ENCODE results near the gene HPCAL1.
"Not testable (repeated sequence)": the region's sequence is repeated elsewhere in the genome, so short reads cannot be mapped to it uniquely, and the experiment has no call there.

Gene HPCAL1

DNA sequence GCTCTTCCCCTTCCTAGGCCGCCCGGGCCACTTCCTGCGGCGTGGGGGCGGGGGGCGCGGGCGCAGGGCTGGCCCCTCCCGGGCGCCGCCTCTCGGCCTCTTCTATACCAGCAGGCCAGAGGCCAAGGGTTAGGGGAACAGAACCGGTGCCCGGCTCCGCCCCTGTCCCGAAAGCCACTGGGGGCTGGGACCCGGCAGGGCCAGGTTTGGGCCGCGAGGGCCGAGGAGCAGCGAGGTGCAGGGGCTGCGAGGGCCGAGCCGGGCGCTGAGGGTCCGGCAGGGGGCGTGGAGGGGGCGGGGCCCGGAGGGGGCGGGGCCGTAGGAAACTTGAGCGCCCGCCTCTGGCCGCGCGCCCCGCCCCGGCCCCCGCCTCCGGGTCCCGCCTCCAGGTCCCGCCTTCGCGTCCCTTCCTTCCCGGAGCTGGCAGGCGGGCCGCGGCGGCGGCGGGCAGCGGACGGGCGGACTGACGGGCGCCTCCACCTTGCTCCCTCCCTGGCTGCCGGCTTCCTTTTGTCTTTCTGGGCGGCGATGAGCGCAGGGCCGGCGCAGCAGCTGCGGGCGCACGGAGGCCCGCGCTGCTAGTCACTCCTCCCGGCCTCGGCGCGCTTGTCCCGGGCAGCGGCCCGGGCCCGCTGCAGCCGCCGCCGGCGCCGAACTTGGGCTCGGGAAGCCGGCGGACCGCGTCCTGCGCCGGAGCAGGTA lies at the start of gene HPCAL1:
HPCAL1 (plus strand) TSS at position 426 of the 702 bp plus-strand sequence. CDS start 116,854 bp downstream, outside the sequence.
- DNase-seq = no peak

DNA sequence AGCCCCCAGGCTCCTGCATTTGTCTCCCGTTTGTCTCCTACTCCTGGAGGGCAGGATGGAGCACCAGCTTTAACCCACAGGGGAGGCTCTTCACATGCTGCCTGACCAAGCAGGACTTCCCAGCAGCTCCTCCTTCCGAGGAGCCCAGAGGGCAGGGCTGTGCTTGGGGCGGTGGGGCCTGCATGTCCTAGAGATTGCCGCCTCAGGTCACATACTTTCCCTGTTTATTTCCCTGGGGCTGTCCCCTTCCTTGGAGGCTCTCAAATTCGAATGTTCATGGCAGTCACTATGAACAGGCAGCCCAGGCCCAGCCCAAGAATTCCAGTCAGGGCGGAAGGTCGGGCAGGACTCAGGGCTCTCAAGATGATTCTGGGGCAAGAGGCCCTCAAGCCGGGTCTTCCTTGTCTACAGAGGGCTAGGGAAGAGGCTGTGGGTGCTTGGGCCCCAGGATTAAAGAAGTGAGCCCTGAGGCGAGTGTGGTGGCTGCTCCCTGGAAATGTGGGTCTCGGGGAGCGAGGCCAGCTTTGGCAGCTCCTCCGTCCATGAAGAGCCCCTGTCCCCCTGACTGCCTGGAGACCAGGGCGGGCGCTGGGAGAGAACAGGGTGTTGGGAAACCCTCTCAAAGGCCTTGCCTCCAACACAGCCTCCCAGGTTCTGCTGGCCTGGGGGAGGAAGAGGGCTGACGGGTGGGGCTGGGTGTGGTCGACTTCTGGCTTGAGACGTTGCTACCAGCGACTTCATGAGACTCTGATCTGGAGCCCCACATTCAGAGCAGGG lies 48.9 kb upstream of the HPCAL1 start:
- no peak for DNase-seq

GRCh38 chr2:10254373-10255188 lies 48.1 kb upstream of the HPCAL1 start:
- no peak for DNase-seq

DNA sequence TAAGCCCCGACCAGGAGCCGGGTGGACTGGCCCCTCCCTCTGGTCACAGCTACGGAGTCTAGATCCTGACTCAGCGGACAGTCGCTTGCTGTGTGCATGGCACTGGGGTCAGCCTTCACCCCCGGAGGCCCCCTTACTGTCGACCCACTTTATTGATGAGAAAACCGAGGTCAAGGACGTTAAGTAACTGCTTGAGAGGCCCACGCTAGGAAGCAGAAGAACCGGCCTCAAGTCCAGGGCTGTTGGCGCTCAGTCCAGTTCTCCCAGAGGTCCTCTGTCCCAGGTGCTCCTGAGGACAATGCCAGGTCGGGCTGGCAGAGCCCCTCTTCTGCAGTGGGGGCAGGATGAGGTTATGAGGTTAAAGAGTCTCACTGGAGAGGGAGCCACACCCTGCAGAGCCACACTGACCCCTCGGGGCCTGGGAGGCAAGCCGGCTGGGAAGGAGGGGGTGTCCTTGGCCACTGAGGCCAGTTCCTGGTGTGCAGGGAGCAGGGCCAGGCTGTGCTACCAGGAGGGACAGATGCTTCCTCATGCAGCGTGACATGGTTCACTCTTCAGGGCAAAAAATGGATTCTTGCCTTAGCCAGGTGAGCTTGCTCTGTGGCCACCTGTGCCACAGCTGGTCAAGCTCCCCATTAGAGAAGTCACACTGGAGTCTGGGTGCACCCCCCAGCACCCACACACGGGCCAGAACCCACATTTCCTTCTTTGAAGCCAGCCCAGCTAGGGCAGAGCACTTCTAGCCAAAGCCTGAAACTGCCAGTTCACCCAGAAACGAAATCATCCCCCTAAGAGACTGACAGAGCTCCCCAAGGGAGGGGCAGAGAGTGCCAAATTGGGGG lies 47.3 kb upstream of the HPCAL1 start:
- no peak for DNase-seq

DNA sequence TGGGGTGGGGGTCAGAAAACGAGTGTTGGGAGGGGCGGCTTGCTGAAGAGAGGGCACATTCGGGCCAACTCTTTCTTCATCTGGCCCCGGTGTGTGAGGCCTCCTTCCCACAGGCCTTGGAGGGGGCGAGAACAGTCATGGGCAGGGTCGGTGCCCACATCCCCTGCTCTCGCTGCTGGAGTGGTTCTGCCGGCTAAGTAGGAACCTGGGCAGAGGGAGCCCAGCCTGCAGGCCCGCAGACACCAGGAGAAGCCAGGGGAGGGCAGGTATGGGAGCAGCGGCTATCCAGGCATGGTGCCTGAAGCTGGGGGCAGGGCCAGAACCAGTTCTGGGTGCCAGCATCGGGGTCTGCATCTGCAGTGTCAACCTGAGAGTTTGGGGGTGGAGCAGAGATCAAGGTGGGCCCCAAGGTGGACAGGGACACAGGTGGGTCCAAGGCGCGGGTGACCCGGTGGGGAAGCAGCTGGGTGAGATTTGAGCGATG lies 46.6 kb upstream of the HPCAL1 start:
- DNase-seq = no peak

- DNase-seq = no peak
These were observed 46.1 kb upstream of the HPCAL1 start for GRCh38 chr2:10256515-10257031.

- DNase-seq = no peak
These were observed 45.7 kb upstream of the HPCAL1 start for GRCh38 chr2:10257036-10257435.

DNA sequence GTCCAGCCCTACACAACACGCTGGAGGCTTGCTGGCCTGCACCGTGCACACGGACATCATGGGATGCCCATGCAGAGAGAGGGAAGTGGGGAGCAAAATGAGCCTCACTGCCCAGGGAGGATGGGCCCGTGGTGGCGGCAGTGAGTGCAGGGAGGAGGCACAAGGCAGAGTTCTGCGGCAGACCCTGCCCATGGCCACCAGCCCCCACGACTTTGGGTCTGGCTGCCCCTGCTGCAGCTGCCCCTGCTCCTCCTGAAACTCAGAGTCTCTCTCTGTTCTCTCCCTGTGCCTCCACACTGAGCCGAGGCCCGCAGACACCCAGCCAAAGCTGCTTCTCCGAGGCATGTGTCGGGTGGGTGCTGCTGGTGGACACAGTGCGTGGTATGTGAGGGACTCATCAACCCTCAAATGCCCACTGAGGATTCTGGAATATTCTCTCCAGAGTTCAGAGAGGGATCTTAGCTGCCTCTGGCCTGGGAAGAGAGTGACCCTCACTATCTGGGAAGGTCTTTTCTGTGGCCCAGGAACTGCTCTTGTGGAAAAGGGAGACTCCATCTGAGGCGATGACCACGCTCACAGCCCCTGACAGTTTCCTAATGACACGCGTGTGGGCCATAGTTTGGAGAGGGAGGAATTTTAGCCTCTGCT lies 45.1 kb upstream of the HPCAL1 start:
- no peak for DNase-seq

DNA sequence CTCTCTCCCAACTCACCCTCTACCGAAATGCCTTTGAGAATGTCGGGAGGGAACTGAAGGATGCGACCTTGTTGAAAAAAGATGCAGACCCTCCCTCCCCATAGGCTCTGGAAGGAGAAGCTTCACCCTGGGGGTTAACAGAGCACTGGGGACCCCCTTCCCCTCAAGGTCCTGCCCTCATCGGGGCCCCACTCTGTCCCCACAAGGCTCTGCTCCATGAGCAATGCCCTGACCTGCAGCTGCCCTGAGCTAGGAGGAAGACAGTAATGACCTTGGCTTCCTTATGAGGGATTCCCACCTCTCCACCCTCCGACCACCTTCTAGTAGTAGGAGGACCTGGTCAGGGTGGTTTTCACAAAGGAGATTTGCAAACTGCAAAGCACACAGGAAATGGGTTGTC lies 44.4 kb upstream of the HPCAL1 start:
- no peak for DNase-seq

DNA sequence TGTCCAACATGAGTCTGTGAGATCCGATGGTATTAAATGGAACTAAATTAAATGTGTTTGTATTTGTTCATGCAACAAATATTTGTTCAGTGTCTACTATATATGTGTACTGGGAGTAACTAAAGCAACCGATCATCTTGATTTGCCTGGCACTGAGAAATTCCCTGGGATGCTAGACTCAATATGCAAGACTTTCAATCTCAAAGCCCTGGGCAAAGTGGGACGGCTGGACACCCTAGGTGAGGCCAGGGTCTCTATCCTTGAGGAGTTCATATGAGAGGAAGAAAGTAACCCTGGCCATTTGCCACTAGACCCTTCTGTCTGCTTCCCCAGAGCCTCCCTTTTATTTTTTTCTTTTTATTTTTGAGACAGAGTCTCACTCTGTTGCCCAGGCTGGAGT lies 44.0 kb upstream of the HPCAL1 start:
- no peak for DNase-seq

- no peak for DNase-seq
These were observed 42.6 kb upstream of the HPCAL1 start for GRCh38 chr2:10260130-10260529.

- DNase-seq = not testable (repeated sequence)
These were observed 39.2 kb upstream of the HPCAL1 start for GRCh38 chr2:10263526-10263925.

GRCh38 chr2:10264506-10265328 lies 38.0 kb upstream of the HPCAL1 start:
- DNase-seq = no peak

DNA sequence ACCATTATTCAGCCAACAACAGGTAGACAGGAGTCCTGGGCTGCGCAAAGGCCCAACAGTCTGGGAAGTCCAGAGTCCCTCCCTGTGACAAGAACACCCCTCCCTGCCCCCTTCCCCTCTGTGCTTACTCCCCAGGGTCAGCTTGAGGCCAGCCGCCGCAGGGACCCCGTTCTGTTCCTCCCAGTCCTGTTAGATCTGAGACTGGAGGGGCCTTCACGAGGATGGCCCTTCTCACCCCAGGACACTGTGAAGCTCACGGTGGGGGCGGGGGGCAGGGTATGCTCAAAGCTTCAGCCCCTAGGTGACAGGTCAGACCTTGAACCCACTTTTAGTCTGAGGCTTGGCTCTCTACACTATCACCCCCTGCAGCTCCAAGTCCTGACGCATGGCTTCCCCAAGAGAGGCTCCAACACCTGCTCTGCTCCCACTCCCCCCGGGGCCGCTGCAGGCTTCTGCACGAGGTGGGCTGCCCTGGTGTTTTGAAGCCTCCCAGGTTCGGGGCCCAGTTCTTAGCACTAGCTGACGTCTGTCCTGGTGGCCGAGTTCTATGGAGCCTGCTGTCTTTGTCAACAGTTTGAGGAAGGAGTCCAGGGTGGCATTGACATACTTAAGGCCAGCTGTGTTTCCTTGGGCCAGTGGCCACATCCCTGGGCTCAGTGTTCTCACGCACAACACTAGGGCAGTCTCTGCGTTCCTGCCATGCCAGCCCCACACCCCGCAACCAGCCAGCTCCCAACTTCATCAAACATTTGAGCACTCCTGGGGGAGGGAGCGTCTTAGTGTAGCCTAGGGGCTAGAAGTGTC lies 37.2 kb upstream of the HPCAL1 start:
- no peak for DNase-seq

- no peak for DNase-seq
These were observed 36.5 kb upstream of the HPCAL1 start for GRCh38 chr2:10266133-10266620.

DNA sequence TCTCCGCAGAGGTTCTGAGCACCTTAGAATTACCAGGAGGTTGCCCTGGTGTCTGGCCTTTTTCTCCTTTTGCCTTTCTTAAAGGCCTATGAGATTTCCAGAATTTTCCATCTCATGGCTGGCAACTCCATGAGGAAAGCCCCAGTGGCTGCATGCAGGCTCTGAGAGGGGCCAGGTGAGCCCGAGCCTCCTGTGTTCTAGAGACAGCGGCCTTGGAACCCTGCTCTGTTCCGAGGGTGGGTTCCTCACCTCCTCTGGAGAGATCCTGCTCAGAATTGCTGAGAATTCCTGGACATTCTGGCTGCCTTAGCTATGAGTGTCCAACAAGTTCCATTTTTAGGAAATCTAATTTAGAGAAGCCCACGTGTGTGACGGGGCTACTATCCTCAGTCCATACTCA lies 35.7 kb upstream of the HPCAL1 start:
- no peak for DNase-seq

DNA sequence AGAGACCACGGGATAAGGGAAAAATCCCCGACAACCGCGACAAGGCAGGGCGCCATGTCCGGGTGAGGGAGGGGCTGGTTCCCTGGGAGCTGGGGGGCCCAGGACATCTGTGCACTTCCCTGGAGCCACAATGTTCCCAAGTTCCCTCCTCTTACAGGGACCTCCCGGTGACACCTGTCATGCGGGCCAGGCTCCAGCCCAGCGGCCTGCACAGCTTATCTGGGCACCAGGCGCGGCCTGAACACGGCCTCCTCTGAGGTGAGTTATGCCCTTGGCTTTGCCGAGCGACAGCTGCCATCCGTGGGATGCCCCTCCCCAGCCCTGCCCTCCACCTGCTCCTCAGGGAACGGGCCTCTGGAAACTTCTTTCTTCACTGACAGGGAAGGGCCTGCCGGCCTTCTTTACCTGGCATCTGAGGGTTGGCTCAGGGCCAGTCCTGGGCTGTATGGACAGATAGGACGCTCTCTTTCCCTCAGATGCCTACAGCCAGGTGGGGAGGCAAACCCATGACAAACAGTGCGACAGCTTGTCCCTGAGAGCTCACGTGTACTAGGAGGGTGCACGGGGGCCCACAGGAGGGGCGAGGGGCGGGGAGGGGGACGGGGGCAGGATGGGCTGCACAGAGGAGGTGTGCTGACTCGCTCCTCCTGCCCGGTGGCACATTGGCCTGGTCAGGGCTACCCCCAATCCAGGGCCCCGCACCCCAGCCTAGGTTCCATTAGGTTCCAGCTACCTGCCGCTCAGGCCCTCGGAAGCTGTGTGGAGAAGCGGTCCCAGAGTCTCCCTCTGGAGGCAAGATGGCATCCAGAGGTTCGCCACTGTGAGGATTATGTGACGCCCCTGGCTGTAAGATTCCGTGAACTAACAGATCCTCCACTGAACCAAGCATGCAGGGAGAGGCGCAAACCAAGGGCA lies 34.9 kb upstream of the HPCAL1 start:
- no peak for DNase-seq

DNA sequence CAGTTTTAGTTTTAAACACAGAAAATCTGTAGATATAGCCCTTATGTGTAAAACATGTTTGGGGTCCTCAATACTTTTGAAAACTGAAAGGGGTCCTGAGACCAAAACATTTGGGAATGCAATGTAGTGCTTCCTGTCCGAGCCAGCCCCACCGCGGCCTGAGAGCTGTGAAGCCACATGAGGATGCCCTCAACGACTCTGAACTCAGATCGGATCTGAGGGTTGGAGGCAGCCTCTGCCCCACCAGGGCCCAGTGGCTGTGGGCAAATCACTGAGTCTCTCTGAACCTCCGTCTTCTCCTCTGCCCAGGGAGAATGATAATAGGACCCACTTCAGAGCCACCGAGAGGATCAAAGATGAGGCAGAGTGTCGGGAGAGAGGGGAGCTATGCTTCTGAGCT lies 33.4 kb upstream of the HPCAL1 start:
- no peak for DNase-seq

Data from NCI-H2081 treated with DMSO at 0.1 percent for 48 hours (cell line).